Subcutaneous abdominal adipose tissue (tissue), 5 donors: Measurements from ENCODE around the gene EPYC.

Experiments
- H3K27ac ChIP-seq: one replicate; pipeline ENCODE4 v1.7.0; 2013; ENCODE audit warnings: low read depth, mild to moderate bottlenecking, inconsistent platforms, low read length, moderate library complexity
- H3K27me3 ChIP-seq, 5 donors: one replicate each; pipeline ENCODE4 v1.7.0; 2013; ENCODE audit warnings: low read length in 5 of 5, inconsistent platforms in 1 of 5; ENCODE audit not compliant: control insufficient read depth in 5 of 5, insufficient read depth in 4 of 5
- H3K36me3 ChIP-seq, 5 donors: one replicate each; pipeline ENCODE4 v1.7.0; 2013; ENCODE audit warnings: low read length in 5 of 5; ENCODE audit not compliant: control insufficient read depth in 5 of 5, insufficient read depth in 5 of 5
- H3K4me1 ChIP-seq, 5 donors: one replicate each; pipeline ENCODE4 v1.7.0; 2013; ENCODE audit warnings: low read length in 5 of 5, mild to moderate bottlenecking in 3 of 5, moderate library complexity in 1 of 5; ENCODE audit not compliant: control insufficient read depth in 5 of 5, insufficient read depth in 5 of 5
- H3K4me3 ChIP-seq, 5 donors: one replicate each; pipeline ENCODE4 v1.7.0; 2013; ENCODE audit warnings: low read length in 5 of 5, low read depth in 1 of 5
- H3K9ac ChIP-seq, 5 donors: one replicate each; pipeline ENCODE4 v1.7.0; 2013; ENCODE audit warnings: low read length in 5 of 5, mild to moderate bottlenecking in 4 of 5, moderate library complexity in 3 of 5
- H3K9me3 ChIP-seq, 5 donors: one replicate each; pipeline ENCODE4 v1.7.0; 2013; ENCODE audit warnings: low read length in 5 of 5; ENCODE audit not compliant: control insufficient read depth in 5 of 5
- donor health status: healthy.
- donor health status: healthy.
- donor health status: healthy.
- donor health status: healthy.
- donor health status: healthy.

The EPYC gene

DNA sequence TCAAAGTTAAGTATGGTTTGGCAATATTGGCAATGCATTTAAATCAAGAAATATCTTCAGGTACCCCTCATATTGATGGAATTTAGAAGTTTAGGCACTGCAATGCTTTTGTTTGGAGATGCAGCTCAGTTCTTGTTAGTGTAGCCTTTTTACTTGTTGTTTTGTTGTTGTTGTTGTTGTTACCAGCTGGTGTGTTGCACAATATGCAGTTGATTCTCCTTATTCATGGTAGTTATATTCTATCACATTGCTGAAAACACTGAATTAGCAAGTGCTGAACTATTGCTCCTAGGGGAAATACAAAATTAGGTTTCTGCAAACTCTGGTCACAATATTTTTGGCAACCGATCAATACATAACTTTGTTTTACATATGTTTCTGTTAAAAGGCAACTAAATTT, 84.5 kb downstream of the EPYC start:
- H3K36me3 ChIP-seq = no peaks in the 10 kb centered on the region
- no peaks in the 10 kb centered on the region for H3K4me1 ChIP-seq
- H3K9ac ChIP-seq = no peak overlapping the region
- no peaks in the 10 kb centered on the region for H3K27me3 ChIP-seq
- H3K4me3 ChIP-seq = no peak overlapping the region
- no peak overlapping the region for H3K27ac ChIP-seq
- H3K9me3 ChIP-seq = no peaks in the 10 kb centered on the region

DNA sequence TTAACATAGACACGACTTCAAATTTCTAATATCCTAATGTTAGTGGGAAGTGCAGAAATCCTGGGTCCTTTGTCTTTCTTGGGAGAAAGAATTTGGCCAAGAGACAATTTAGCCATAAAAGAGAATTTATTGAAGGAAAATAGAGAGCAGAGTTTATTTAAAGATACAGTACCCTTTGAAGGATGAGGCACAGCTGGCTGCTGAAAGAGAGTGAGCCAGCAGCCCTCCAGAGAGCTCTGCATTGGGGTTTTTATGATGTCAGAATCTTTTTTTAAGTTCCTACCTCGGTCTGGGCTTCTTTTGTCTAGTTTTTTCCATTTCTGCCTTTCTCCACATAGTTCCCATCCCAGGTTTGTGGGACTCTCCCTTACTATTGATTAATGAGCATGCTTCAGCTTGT, 87.3 kb downstream of the EPYC start:
- H3K4me3 ChIP-seq = no peak overlapping the region
- no peaks in the 10 kb centered on the region for H3K27me3 ChIP-seq
- H3K4me1 ChIP-seq = no peaks in the 10 kb centered on the region
- H3K9me3 ChIP-seq = no peaks in the 10 kb centered on the region
- no peak overlapping the region for H3K27ac ChIP-seq
- H3K9ac ChIP-seq = no peak overlapping the region
- no peaks in the 10 kb centered on the region for H3K36me3 ChIP-seq

DNA sequence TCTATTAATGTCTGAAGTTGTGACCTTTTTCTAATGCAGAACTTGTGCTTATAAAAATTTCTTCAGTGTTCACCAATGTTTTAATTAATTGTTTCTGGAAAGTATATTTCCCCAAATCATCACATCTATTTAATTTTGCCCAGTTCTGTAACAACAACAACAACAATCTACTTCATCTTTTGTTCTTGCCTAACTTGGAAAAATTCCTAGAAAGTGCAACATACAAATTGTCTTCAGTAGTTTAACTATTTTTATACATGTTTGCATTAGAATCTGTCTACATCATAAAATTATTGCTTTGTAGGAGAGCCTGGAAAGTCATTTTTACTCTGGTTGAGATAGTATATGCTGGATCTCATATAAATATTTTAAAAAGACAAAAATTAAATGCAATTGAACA, 88.3 kb downstream of the EPYC start:
- H3K9ac ChIP-seq = no peak overlapping the region
- H3K4me1 ChIP-seq = no peaks in the 10 kb centered on the region
- H3K36me3 ChIP-seq = no peaks in the 10 kb centered on the region
- H3K4me3 ChIP-seq = no peak overlapping the region
- no peak overlapping the region for H3K27ac ChIP-seq
- H3K27me3 ChIP-seq = no peaks in the 10 kb centered on the region
- no peaks in the 10 kb centered on the region for H3K9me3 ChIP-seq

DNA sequence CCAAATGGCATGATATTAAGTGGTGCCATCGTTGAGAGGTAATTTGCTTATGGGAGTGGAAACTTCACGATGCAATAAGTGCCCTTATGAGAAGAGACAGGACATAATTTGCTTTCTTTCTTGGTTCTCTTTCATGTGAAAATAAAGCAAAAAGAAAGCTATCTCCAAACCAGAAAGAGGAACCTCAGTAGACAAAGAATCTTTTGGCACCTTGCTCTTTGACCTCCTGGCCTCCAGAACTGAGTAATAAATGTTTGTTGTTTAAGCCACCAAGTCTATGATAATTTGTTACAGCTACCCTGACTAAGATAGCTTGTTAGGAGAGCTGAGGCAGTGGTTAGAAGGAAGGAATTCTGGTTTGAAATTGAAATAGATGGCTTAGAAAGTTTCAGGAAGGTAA, 89.4 kb downstream of the EPYC start:
- Histone ChIP-seq H3K4me3 (no peak overlapping the region), H3K27me3 (no peaks in the 10 kb centered on the region), H3K4me1 (no peaks in the 10 kb centered on the region), H3K27ac (no peak overlapping the region), H3K9ac (no peak overlapping the region), H3K36me3 (no peaks in the 10 kb centered on the region), H3K9me3 (no peaks in the 10 kb centered on the region)
